ENCODE data around the gene MYH15.

Gene MYH15

DNA sequence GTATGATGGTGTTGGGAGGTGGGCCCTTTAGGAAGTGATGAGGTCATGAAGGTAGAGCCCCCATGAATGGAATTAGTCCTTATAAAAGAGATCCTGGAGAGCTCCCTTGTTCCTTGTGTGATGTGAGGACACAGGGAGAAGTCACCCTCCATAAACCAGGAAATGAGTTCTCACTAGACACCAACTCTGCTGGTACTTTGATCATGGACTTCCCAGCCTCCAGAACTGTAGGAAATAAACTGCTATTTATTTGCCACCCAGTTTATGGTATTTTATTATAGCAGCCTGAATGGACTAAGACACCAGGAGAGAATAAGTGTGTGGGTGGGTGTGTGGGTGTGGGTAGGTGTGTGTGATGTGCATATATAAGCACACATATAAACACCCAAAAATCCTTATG, 71.9 kb downstream of the MYH15 start:
- no peak for DNase-seq (ENCODE audit: low read depth, low spot score)
- no peak overlapping the region for H3K4me3 ChIP-seq (ENCODE audit: low read length)

DNA sequence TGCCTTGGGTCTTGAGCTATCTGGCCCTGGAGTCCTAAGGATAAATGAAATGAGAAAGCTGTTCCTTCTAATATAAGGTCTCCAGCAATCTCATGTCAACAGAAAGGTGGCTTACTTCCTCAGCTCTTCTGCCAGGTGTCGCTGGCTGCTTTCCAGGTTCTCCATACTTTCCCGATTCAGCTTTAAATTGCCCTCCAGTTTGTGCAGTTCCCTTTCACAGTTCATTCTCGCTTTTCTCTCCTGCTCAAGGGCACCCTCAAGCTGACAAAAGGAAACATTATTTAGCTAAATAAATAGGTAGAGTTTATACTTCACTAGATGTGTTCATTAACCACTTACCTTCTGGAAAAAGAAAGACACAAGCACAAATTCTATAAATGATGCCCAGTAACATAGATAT, 73.0 kb downstream of the MYH15 start:
- H3K4me3 ChIP-seq (ENCODE audit: low read length): no peak overlapping the region
- DNase-seq (ENCODE audit: low read depth, low spot score): no peak

DNA sequence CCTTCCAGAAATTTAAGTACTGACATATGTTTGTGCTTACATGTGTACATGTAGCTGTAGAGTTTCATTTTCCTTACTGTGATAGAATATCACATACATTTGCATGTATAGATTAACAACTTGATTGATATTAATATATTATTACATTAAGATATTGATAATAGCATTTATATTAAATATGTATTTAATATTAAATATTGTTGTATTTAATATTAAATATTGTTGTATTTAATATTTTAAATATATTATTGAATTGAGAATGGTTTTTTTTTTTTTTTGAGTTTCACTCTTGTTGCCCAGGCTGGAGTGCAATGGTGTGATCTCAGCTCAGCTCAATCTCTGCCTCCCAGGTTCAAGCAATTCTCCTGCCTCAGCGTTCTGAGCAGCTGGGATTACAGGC, 76.5 kb downstream of the MYH15 start:
- no peak overlapping the region for H3K4me3 ChIP-seq (ENCODE audit: low read length)
- DNase-seq (ENCODE audit: low read depth, low spot score): no peak

GRCh38 chr3:108432431-108432830, 78.0 kb downstream of the MYH15 start:
- DNase-seq (ENCODE audit: low read depth, low spot score): no peak
- H3K4me3 ChIP-seq (ENCODE audit: low read length): no peak overlapping the region

DNA sequence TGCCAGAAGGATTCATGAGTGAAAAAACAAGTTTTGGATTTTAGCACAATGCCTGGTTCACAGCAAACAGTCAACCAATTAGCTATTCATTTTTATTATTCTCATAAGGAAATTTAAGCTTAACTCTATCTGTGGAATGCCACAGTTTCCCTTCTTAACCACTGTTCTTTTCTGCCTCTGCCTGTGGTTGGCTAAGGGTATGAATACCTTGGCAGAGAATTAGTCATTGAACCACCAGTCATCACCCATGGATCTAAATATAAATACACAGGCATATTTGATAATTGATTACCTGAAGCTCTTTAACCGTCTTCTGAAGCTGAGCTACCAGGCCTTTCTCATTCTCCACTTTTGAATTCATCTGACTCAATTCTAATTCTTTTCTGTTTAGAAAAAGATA, 79.9 kb downstream of the MYH15 start:
- no peak for DNase-seq (ENCODE audit: low read depth, low spot score)
- H3K4me3 ChIP-seq (ENCODE audit: low read length): no peak overlapping the region

DNA sequence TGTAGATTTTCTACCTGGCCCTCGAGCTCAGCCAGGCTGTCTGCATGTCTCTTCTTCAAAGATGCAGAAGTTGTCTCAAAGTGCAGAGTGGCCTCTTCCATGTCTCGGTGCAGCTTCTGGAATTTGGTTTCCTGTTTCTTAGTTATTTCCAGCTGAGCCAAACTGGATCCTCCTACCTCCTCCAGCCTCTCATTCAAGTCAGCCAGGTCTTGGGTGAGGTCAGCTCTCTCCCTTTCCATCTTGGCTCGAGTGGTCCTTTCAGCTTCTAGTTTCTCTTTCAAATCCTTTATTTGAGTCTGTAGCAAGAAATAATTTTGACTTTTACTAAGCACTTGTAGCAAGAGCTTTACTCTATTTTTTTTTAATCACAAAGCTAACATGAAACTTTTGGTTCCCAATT, 81.8 kb downstream of the MYH15 start:
- no peak for DNase-seq (ENCODE audit: low read depth, low spot score)
- no peak overlapping the region for H3K4me3 ChIP-seq (ENCODE audit: low read length)

DNA sequence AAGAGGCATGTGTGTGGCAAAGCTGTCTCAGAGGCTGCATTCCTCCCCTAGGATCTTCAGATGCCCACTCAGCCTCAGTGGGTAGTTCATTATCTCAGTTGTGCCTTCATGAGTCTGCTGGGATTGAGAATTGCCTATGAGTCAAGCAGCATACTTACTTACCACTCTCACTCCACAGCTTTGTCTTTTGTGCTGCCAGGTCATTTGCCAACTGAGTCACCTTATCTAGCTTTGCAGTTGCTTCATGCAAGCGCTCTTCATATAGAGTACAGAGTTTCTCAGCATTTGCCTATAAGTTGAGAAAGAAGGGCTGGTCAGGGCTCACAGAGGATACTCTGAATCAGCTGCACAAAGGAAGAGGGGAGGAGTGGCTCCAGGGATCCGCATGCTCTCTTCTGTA, 89.5 kb downstream of the MYH15 start:
- no peak for DNase-seq (ENCODE audit: low read depth, low spot score)
- no peak overlapping the region for H3K4me3 ChIP-seq (ENCODE audit: low read length)

DNA sequence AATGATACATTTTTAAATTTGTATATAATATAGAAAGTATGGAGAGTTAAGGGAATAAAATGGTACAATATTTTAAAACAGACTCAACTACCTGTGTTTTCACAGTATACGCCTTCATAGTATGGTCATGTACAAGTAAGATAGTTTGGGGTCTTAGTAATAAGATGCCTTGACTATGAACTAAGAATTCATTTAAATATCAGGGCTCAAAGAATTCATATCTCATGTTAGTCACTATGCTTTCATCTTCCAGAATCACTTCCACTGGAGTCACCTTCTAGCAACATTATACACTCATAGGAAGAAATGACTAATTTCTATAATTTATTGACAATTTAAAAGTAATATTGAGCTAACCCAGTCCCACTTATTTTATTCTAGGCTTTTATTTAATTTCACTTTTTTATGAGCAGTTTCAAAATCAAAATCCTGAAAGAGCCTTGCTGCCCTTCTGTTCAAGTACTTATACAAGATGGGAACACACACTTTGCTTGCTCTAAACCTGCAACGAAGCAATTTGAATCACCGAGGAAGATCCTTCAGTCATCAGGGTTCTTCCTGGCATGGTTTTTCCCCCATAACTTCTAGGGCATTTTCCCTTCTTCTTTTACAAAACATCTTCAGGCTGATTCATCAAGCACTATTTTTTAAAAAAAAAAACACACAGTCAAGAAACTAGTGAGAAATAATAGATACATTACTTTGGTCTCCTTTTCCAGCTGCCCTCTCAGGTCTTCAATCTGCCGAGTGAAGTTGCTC, 94.1 kb downstream of the MYH15 start:
- no peak for DNase-seq (ENCODE audit: low read depth, low spot score)
- H3K4me3 ChIP-seq (ENCODE audit: low read length): no peak overlapping the region

DNA sequence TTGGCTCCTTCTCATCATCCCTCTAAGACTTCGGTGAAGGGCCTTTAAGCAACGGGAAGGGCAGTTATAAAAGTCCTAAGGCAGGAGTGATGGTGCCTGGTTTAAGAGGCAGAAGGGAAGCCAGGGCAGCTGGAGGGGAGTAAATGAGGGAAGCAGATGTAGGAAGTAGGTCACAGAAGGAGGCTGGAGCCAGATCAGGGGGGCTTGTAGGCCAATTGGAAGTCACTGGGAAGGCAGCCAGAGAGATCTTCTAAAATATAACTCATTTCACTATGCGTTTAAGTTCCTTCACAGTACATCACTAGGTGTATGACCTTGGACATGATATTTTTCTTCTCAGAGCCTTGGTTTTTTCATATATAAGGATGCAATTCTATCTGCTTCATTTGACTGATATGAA, 94.7 kb downstream of the MYH15 start:
- no peak overlapping the region for H3K4me3 ChIP-seq (ENCODE audit: low read length)
- DNase-seq (ENCODE audit: low read depth, low spot score): no peak

GRCh38 chr3:108414007-108414406, 96.4 kb downstream of the MYH15 start:
- no peak for DNase-seq (ENCODE audit: low read depth, low spot score)
- H3K4me3 ChIP-seq (ENCODE audit: low read length): no peak overlapping the region

DNA sequence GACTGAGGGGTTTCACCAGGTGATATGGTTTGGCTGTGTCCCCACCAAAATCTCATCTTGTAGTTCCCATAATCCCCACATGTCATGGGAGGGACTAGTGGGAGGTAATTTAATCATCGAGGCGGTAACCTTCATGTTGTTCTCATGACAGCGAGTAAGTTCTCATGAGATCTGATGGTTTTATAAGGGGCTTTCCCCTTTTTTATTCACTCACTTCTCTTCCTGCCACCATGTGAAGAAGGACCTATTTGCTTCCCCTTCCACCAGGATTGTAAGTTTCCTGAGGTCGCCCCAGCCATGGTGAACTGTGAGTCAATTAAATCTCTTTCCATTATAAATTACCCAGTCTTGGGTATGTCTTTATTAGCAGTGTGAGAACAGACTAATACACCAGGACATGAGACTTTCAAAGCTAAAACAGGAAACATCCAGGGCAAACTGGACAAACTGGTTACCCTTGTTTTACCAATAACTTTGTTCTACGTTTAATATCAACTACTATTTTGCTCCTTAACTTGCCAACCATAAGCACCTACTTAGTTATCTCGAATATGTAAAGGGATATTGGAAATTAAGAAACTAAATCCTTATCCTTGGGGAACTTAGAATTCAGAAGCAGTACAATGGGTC, 98.2 kb downstream of the MYH15 start:
- DNase-seq (ENCODE audit: low read depth, low spot score): no peak
- no peak overlapping the region for H3K4me3 ChIP-seq (ENCODE audit: low read length)

DNA sequence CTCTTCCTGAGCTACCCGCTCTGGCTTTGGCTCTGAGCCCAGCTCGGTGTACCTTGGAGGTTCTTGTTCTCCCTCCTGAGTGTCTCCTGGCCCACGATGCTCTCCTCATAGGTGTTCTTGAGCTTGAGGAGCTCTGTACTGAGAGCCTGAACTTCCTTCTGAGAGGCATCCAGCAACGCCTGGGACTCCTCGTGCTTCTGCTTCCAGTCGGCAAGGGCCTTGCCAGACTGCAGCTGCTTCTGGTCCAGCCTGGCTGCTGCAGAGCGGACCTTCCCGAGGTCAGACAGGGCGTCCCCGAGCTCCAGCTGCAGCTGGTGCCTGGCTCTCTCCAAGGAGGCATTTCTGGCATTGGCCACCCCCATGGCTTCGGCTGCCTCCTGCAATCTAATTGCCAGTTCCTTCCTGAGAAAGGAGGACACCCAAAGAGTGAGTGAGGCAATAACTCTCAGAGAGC, 99.8 kb downstream of the MYH15 start:
- no peak for DNase-seq (ENCODE audit: low read depth, low spot score)
- H3K4me3 ChIP-seq (ENCODE audit: low read length): no peak overlapping the region

- no peak overlapping the region for H3K4me3 ChIP-seq (ENCODE audit: low read length)
- no peak for DNase-seq (ENCODE audit: low read depth, low spot score)
Observed at GRCh38 chr3:108409800-108410178, 100.6 kb downstream of the MYH15 start.

DNA sequence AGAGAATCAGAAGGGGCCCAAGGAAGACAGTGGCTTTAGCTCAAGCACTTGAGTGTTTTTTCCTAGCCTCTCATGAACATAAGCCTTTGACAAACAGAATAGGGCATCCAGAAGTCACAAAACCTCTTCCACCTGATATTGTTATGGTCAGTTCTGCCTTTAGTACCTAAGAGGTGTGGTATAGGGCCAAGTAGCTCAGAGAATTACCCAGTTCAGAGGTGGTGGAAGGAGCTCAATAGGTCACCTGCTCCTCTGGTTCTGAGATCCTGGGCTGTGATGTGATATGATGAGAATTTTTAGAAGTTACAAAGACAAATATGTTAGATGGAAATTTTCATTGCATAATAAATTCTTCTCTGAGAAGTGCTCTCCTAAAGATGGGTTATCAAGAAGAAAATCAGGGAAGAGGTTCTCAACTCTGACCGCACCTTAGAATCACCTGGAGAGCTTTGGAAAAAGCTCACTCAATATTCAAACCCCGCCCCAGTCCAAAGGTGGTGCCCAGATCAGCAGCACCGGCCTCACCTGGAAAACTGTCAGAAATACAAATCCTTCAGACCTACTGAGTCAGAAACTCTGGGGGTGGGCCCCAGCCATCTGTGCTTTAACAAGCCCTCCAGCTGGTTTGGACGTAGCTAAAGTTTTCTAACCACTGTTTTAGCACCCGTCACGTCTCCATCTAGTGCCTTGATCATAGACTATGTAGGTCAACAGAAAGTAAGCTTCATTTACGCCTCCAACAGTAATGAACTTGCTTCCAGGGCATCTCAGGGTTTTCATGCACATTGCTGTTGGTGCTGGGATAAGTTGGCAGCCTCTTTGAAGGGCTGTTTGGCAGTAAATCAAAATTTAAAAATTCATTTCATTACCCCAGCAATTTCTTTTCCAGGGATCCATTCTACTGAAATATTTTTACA, 101.3 kb downstream of the MYH15 start:
- no peak for DNase-seq (ENCODE audit: low read depth, low spot score)
- H3K4me3 ChIP-seq (ENCODE audit: low read length): no peak overlapping the region

GRCh38 chr3:108407886-108408285, 102.5 kb downstream of the MYH15 start:
- H3K4me3 ChIP-seq (ENCODE audit: low read length): no peak overlapping the region
- DNase-seq (ENCODE audit: low read depth, low spot score): no peak

- H3K4me3 ChIP-seq (ENCODE audit: low read length): no peak overlapping the region
- DNase-seq (ENCODE audit: low read depth, low spot score): peak; percentile 69
Observed at GRCh38 chr3:108406661-108407206, 103.7 kb downstream of the MYH15 start.

GRCh38 chr3:108406063-108406660, 104.2 kb downstream of the MYH15 start:
- no peak overlapping the region for H3K4me3 ChIP-seq (ENCODE audit: low read length)
- DNase-seq (ENCODE audit: low read depth, low spot score): no peak

- no peak overlapping the region for H3K4me3 ChIP-seq (ENCODE audit: low read length)
- no peak for DNase-seq (ENCODE audit: low read depth, low spot score)
Observed at GRCh38 chr3:108404368-108404767, 106.0 kb downstream of the MYH15 start.

DNA sequence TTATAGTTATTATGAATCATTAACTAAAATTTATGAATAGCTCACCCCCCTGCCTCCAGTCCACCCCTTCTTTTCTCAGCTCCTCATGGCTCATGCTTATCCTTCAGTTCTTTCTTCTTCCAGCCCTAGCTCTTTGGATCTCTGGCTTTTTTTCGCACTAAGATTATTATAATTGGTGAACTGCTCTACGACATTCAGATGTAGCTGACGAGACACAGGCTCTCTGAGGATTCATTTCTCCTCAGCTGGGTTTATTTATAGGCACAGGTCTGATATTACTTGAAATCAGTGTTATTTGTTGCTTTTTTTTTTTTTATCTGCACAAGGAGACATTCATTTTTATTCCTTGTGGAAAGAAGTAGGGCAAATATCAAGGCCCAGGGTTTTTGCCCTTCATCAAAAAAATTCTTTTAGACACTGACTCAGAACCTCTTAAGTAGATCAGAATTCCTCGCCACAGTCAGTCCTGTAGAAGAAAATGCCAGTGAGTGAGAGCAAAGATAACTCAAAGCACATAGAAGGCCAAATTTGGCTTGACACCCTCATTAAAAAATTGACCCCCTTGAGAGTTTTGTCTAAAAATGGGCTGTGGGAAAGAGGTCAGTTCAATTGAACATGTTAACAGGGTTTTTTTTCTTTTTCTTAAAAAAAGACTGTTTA, 106.6 kb downstream of the MYH15 start:
- no peak for DNase-seq (ENCODE audit: low read depth, low spot score)
- no peak overlapping the region for H3K4me3 ChIP-seq (ENCODE audit: low read length)

Data from Jurkat, Clone E6-1 (cell line).